H1 (cell line): Measurements from ENCODE around the gene WDSUB1. TPM values are rescaled to one million over a fixed set of nuclear protein-coding genes. Genes with fewer than 3 reads are reported as not detected.

Experiments used
- CTCF ChIA-PET: fragments of 300-600 bp; sonication (Branson Sonifier 250); formaldehyde crosslinking; loops from one replicate; lab custom pipeline; 2021; ENCODE audit not compliant: partially characterized antibody; lab: Charles Lee
- POLR2A ChIA-PET: fragments of 300-600 bp; sonication (Branson Sonifier 250); formaldehyde crosslinking; loops from one replicate; lab custom pipeline; 2021; ENCODE audit warnings: inconsistent platforms; ENCODE audit not compliant: partially characterized antibody; lab: Charles Lee
- DNase-seq, 2 experiments: peaks; one replicate each; pipeline versions ENCODE4 v3.0.0 to v3.0.0-alpha.2; 2010 to 2022; ENCODE audit warnings: low spot score in 2 of 2, low read depth in 1 of 2, mixed read lengths in 1 of 2
- FAIRE-seq: peaks from 2 replicates; lab custom pipeline; 2011; peaks lifted over from hg19 to GRCh38; lab: Jason Lieb, UNC
- H2AFZ ChIP-seq: 2 replicates; pipeline ENCODE4 v1.8.1; 2012; ENCODE audit warnings: low read length, inconsistent platforms
- H2AK5ac ChIP-seq: 2 replicates; pipeline ENCODE4 v1.6.1; 2013; ENCODE audit warnings: low read depth, low read length
- H2BK120ac ChIP-seq: replicated peaks from 2 replicates; pipeline ENCODE3; 2013; ENCODE audit warnings: low read depth, low read length, inconsistent platforms
- H2BK12ac ChIP-seq: 2 replicates; pipeline ENCODE4 v1.6.1; 2013; ENCODE audit warnings: low read depth, low read length
- H2BK15ac ChIP-seq: 2 replicates; pipeline ENCODE4 v1.6.1; 2013; ENCODE audit warnings: low read length
- H2BK20ac ChIP-seq: 2 replicates; pipeline ENCODE4 v1.6.1; 2013; ENCODE audit warnings: low read length
- H2BK5ac ChIP-seq: 2 replicates; pipeline ENCODE4 v1.6.1; 2013; ENCODE audit warnings: low read depth, low read length
- H3K14ac ChIP-seq: 2 replicates; pipeline ENCODE4 v1.6.1; 2013; ENCODE audit warnings: inconsistent platforms; ENCODE audit not compliant: insufficient read length
- H3K18ac ChIP-seq: 2 replicates; pipeline ENCODE4 v1.6.1; 2013; ENCODE audit warnings: low read length; ENCODE audit errors: extremely low read depth
- H3K23ac ChIP-seq: 2 replicates; pipeline ENCODE4 v1.6.1; 2013; ENCODE audit warnings: inconsistent platforms; ENCODE audit not compliant: insufficient read length
- H3K23me2 ChIP-seq: 2 replicates; pipeline ENCODE4 v1.6.1; 2013; ENCODE audit warnings: low read depth, low read length
- H3K27ac ChIP-seq: 2 replicates; pipeline ENCODE4 v1.6.1; 2011; ENCODE audit warnings: low read depth, low read length, inconsistent platforms
- H3K27me3 ChIP-seq, 4 experiments: replicated peaks in 1 of 4; 1 replicate in 1 of 4; 2 replicates in 3 of 4; pipeline versions ENCODE4 v1.6.1 to v1.8.1; 2011 to 2013; ENCODE audit warnings: low read length in 3 of 4, mild to moderate bottlenecking in 3 of 4, inconsistent platforms in 2 of 4, mixed read lengths in 2 of 4, moderate library complexity in 1 of 4; ENCODE audit not compliant: control insufficient read depth in 3 of 4, insufficient read depth in 3 of 4; ENCODE audit errors: extremely low read depth in 1 of 4
- H3K36me3 ChIP-seq, 4 experiments: 2 replicates each; pipeline versions ENCODE4 v1.6.1 to v1.8.1; 2011 to 2013; ENCODE audit warnings: mild to moderate bottlenecking in 4 of 4, low read length in 3 of 4, moderate library complexity in 2 of 4, control low read depth in 1 of 4, inconsistent platforms in 1 of 4; ENCODE audit not compliant: insufficient read depth in 4 of 4, control insufficient read depth in 2 of 4
- H3K4ac ChIP-seq: replicated peaks from 2 replicates; pipeline ENCODE3; 2013; ENCODE audit warnings: low read length, low read depth, mixed read lengths, inconsistent platforms; ENCODE audit not compliant: insufficient read length
- H3K4me1 ChIP-seq, 4 experiments: replicated peaks in 1 of 4; 1 replicate in 1 of 4; 2 replicates in 3 of 4; pipeline versions ENCODE4 v1.6.1 to v1.8.1; 2011 to 2013; ENCODE audit warnings: low read length in 3 of 4, inconsistent platforms in 2 of 4, mixed read lengths in 1 of 4; ENCODE audit not compliant: insufficient read depth in 4 of 4, control insufficient read depth in 3 of 4
- H3K4me2 ChIP-seq, 2 experiments: 2 replicates each; pipeline versions ENCODE4 v1.6.1 to v1.8.1; 2011 to 2013; ENCODE audit warnings: low read depth in 2 of 2, low read length in 2 of 2, control low read depth in 1 of 2, inconsistent platforms in 1 of 2, mild to moderate bottlenecking in 1 of 2; ENCODE audit not compliant: insufficient read depth in 1 of 2
- H3K4me3 ChIP-seq, 4 experiments: fragments of 200-600, 300-600 bp in 1 of 4; sonication (generic), shearing (Covaris generic), sonication (Bioruptor Twin) in 1 of 4; 2 replicates each; pipeline versions ENCODE4 v1.5.1 to v1.8.1; 2011 to 2016; ENCODE audit warnings: low read length in 4 of 4, low read depth in 3 of 4, control low read depth in 2 of 4, inconsistent platforms in 2 of 4, mild to moderate bottlenecking in 2 of 4, mixed read lengths in 1 of 4, moderate library complexity in 1 of 4; ENCODE audit not compliant: insufficient read depth in 2 of 4; ENCODE audit errors: extremely low read depth in 1 of 4
- H3K56ac ChIP-seq: replicated peaks from 2 replicates; pipeline ENCODE3; 2013; ENCODE audit warnings: low read depth, mild to moderate bottlenecking, mixed read lengths, low read length, inconsistent platforms; ENCODE audit not compliant: insufficient read length
- H3K79me1 ChIP-seq: 2 replicates; pipeline ENCODE4 v1.6.1; 2013; ENCODE audit warnings: low read depth, low read length, control low read depth
- H3K79me2 ChIP-seq, 2 experiments: 2 replicates each; pipeline versions ENCODE4 v1.6.1 to v1.8.1; 2012 to 2013; ENCODE audit warnings: low read length in 2 of 2, mild to moderate bottlenecking in 2 of 2, inconsistent platforms in 1 of 2; ENCODE audit not compliant: insufficient read depth in 2 of 2, control insufficient read depth in 1 of 2
- H3K9ac ChIP-seq, 4 experiments: replicated peaks in 1 of 4; 1 replicate in 1 of 4; 2 replicates in 3 of 4; pipeline versions ENCODE4 v1.6.1 to v1.8.1; 2011 to 2013; ENCODE audit warnings: low read depth in 3 of 4, low read length in 3 of 4, control low read depth in 2 of 4, mild to moderate bottlenecking in 2 of 4, moderate library complexity in 2 of 4, inconsistent platforms in 1 of 4; ENCODE audit errors: extremely low read depth in 1 of 4
- H3K9me3 ChIP-seq, 2 experiments: 2 replicates each; pipeline versions ENCODE4 v1.6.1 to v1.8.1; 2012 to 2013; ENCODE audit warnings: mild to moderate bottlenecking in 2 of 2, moderate library complexity in 2 of 2, control low read depth in 1 of 2, inconsistent platforms in 1 of 2, low read depth in 1 of 2, low read length in 1 of 2, mixed read lengths in 1 of 2; ENCODE audit not compliant: insufficient read depth in 2 of 2
- H4K20me1 ChIP-seq, 2 experiments: replicated peaks in 1 of 2; 2 replicates each; pipeline versions ENCODE3 to v1.8.1; 2011 to 2013; ENCODE audit warnings: inconsistent platforms in 2 of 2, low read length in 2 of 2, mild to moderate bottlenecking in 1 of 2; ENCODE audit not compliant: insufficient read depth in 2 of 2, control insufficient read depth in 1 of 2
- H4K5ac ChIP-seq: 2 replicates; pipeline ENCODE4 v1.6.1; 2013; ENCODE audit warnings: low read length, low read depth, mixed read lengths, inconsistent platforms; ENCODE audit not compliant: insufficient read length
- H4K8ac ChIP-seq: 2 replicates; pipeline ENCODE4 v1.8.0; 2013; ENCODE audit warnings: mild to moderate bottlenecking, moderate library complexity, low read length, inconsistent platforms; ENCODE audit not compliant: insufficient read depth; ENCODE audit errors: extremely low read depth
- H4K91ac ChIP-seq: replicated peaks from 2 replicates; pipeline ENCODE3; 2013; ENCODE audit warnings: low read length, mixed read lengths, inconsistent platforms; ENCODE audit not compliant: insufficient read length
- CHD1 ChIP-seq: IDR thresholded peaks from 2 replicates; pipeline ENCODE4 v1.6.1; 2012; ENCODE audit warnings: low read depth, low read length, improper control_type of control experiment
- CREB1 ChIP-seq: IDR thresholded peaks from 2 replicates; pipeline ENCODE4 v1.6.1; 2012; ENCODE audit warnings: inconsistent platforms
- HDAC6 ChIP-seq: IDR thresholded peaks from one replicate; pipeline ENCODE4 v1.7.1; 2012; ENCODE audit warnings: low read depth, mild to moderate bottlenecking, inconsistent platforms, low read length, moderate library complexity
- KDM5A ChIP-seq: fragments of 200-600 bp; IDR thresholded peaks from 2 replicates; pipeline ENCODE4 v1.7.1; 2012; ENCODE audit warnings: mild to moderate bottlenecking, low read length, inconsistent platforms, mixed read lengths
- RBBP5 ChIP-seq: IDR thresholded peaks from 2 replicates; pipeline ENCODE4 v1.7.1; 2012; ENCODE audit warnings: low read depth, mild to moderate bottlenecking, inconsistent platforms, low read length, moderate library complexity, borderline replicate concordance
- SIX5 ChIP-seq: IDR thresholded peaks from 2 replicates; pipeline ENCODE4 v1.6.1; 2011; ENCODE audit warnings: mild to moderate bottlenecking, low read depth, low read length
- TBP ChIP-seq: IDR thresholded peaks from 2 replicates; pipeline ENCODE4 v1.6.1; 2011; ENCODE audit warnings: low read depth, low read length, improper control_type of control experiment
- TEAD4 ChIP-seq: IDR thresholded peaks from 2 replicates; pipeline ENCODE4 v1.6.1; 2012; ENCODE audit warnings: low read depth, low read length, inconsistent platforms, mixed read lengths
- WGBS, 2 experiments: shearing (Covaris generic) in 1 of 2; methylation state at CpG; one replicate each; pipeline versions ENCODE4 v1.1.6 to v1.1.7; 2013 to 2015; ENCODE audit warnings: low lambda C conversion rate in 2 of 2, mixed read lengths in 2 of 2, inconsistent platforms in 1 of 2, low coverage in 1 of 2, missing lambda C conversion rate in 1 of 2; ENCODE audit not compliant: insufficient replicate concordance in 2 of 2, insufficient coverage in 1 of 2, insufficient read length in 1 of 2; ENCODE audit errors: extremely low coverage in 1 of 2, missing lambda C conversion rate in 1 of 2; 5-methylcytosine and 5-hydroxymethylcytosine counted together
- polyA plus RNA-seq, 7 experiments: library from polyadenylated mRNA; depleted of rRNA in 3 of 7; stranded (reverse) in 5 of 7; unstranded in 2 of 7; fragments of >200 nt in 5 of 7; fragments of 200-250 nt in 2 of 7; gene quantifications; 1 replicate in 5 of 7; 2 replicates in 1 of 7; 4 replicates in 1 of 7; pipeline versions ENCODE4 v1.2.1 to v1.2.3, GENCODE V29; 2011 to 2013; ENCODE audit warnings: missing spikeins in 2 of 7, mixed read lengths in 2 of 7
- total RNA-seq: library from RNA; stranded (reverse); fragmentation: NEBNext Ultra II Directional; extraction: Animal tissue kit (Norgen Biotek cat#: 25700); gene quantifications from 2 replicates; pipeline ENCODE4 v1.2.1, GENCODE V29; 2021
- TF ChIP-seq, protein P1 (sequence below): IDR thresholded peaks from 2 replicates; pipeline ENCODE4 v1.6.1; 2011; ENCODE audit warnings: low read length, improper control_type of control experiment
- TF ChIP-seq, protein P2 (sequence below): IDR thresholded peaks from 2 replicates; pipeline ENCODE4 v1.6.1; 2012; ENCODE audit warnings: inconsistent platforms

WDSUB1 gene
- total and polyA plus RNA-seq, 2 of the 8 experiments (the other 6 are each of a cell fraction or from before 2014, with no cell fraction given): 5.5 to 8.0 TPM

DNA sequence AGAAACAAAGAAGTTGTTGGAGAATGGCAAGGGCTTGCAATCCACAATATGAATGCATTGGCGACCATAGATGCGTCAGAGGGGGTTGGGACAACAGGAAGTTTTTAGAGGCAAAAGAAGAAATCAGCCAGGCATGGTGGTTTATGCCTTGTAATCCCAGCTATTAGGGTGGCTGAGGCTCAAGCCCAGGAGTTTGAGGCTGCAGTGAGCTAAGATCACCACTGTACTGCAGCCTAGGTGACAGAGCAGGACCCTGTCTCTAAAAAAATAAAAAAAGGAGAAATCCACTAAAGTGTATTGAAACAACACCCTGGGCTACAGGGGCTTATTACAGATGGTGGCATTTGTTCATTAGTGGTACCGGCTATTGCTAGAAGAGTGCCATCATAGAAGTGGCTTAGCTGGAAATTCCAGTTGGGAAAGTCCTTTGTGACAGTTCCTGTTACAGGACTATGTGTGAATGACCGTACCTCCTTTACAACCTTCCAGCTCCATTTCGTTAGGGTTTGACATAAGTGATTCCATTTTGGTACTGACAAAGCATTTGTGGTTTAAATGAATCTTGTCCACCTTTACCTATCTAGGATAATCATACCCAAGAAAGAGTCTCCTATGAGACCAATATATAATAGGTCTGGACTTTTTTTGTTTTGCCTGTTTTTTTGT is 10.7 kb upstream of the WDSUB1 start:
- Histone ChIP-seq H2BK12ac (no peak overlapping the region), H4K8ac (no peak overlapping the region), H2AK5ac (no peak overlapping the region), H2BK15ac (no peak overlapping the region), H2AFZ (no peak overlapping the region), H3K27me3 (no peaks in the 10 kb centered on the region), H2BK20ac (no peak overlapping the region), H4K5ac (no peak overlapping the region), H3K4me2 (no peak overlapping the region), H3K79me2 (no peaks in the 10 kb centered on the region), H3K4me3 (no peak overlapping the region), H3K27ac (no peak overlapping the region), H3K36me3 (no peaks in the 10 kb centered on the region), H3K9me3 (no peaks in the 10 kb centered on the region), H3K9ac (no peak overlapping the region), H3K23me2 (no peaks in the 10 kb centered on the region), H3K23ac (no peak overlapping the region), H3K4ac (no peak overlapping the region), H3K56ac (no peak overlapping the region), H4K91ac (no peak overlapping the region), H3K79me1 (no peaks in the 10 kb centered on the region), H2BK120ac (no peak overlapping the region), H4K20me1 (no peaks in the 10 kb centered on the region), H3K4me1 (no peaks in the 10 kb centered on the region), H3K14ac (no peak overlapping the region), H3K18ac (no peak overlapping the region), H2BK5ac (no peak overlapping the region)
- DNase-seq (no peak), FAIRE-seq (no peak)
- ChIA-PET CTCF (interaction anchor here (1.0 kb wide), 1 partner anchor 9 kb away, joined by 4 read pairs; no protein-coding TSS in a partner anchor), POLR2A (interaction anchor here (0.6 to 1.3 kb wide), 4 partner anchors 9 to 141 kb away, joined by 3 to 7 read pairs (median 6); partner anchors contain the start of gene WDSUB1)
- WGBS, 2 experiments: 88% methylated on average over 5 of the region's 5 CpGs; no CpG with 5 or more reads in 1 of the 2 experiments
- TF ChIP-seq CREB1: no peak
- TF ChIP-seq, protein P1, sequence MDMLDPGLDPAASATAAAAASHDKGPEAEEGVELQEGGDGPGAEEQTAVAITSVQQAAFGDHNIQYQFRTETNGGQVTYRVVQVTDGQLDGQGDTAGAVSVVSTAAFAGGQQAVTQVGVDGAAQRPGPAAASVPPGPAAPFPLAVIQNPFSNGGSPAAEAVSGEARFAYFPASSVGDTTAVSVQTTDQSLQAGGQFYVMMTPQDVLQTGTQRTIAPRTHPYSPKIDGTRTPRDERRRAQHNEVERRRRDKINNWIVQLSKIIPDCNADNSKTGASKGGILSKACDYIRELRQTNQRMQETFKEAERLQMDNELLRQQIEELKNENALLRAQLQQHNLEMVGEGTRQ: no peak
- no peak for TF ChIP-seq KDM5A
- TF ChIP-seq TBP: no peak
- no peak for TF ChIP-seq HDAC6
- no peak for TF ChIP-seq CHD1
- no peak for TF ChIP-seq TEAD4
- no peak for TF ChIP-seq RBBP5
- TF ChIP-seq, protein P2, sequence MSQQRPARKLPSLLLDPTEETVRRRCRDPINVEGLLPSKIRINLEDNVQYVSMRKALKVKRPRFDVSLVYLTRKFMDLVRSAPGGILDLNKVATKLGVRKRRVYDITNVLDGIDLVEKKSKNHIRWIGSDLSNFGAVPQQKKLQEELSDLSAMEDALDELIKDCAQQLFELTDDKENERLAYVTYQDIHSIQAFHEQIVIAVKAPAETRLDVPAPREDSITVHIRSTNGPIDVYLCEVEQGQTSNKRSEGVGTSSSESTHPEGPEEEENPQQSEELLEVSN: no peak
- no peak for TF ChIP-seq SIX5
